ENCODE results near the gene OTOS.

OTOS gene

GRCh38 chr2:240127911-240128607, 12.4 kb downstream of the OTOS start:
- peaks cover 0 to 7% of the 10 kb centered on the region in 2 donors for H3K9me3 ChIP-seq (ENCODE audit: control insufficient read depth in 2 of 2, low read length in 2 of 2)
- H3K9ac ChIP-seq (ENCODE audit: low read length in 2 of 2): no peak overlapping the region
- H3K27me3 ChIP-seq (ENCODE audit: control insufficient read depth in 1 of 2, insufficient read depth in 2 of 2, low read length in 2 of 2): no peaks in the 10 kb centered on the region
- H3K4me1 ChIP-seq (ENCODE audit: control insufficient read depth, insufficient read depth, low read length): no peaks in the 10 kb centered on the region
- peaks cover 54 to 55% of the 10 kb centered on the region in 2 donors for H3K36me3 ChIP-seq (ENCODE audit: control insufficient read depth in 2 of 2, insufficient read depth in 2 of 2, low read length in 2 of 2)
- no peak overlapping the region for H3K4me3 ChIP-seq (ENCODE audit: low read length in 2 of 2)
- no peak overlapping the region for H3K27ac ChIP-seq (ENCODE audit: low read length)

- Histone ChIP-seq H3K27ac (ENCODE audit: low read length) (no peak overlapping the region), H3K36me3 (ENCODE audit: control insufficient read depth in 2 of 2, insufficient read depth in 2 of 2, low read length in 2 of 2) (peaks cover 47 to 48% of the 10 kb centered on the region in 2 donors), H3K9me3 (ENCODE audit: control insufficient read depth in 2 of 2, low read length in 2 of 2) (peaks cover 0 to 7% of the 10 kb centered on the region in 2 donors), H3K27me3 (ENCODE audit: control insufficient read depth in 1 of 2, insufficient read depth in 2 of 2, low read length in 2 of 2) (no peaks in the 10 kb centered on the region), H3K4me1 (ENCODE audit: control insufficient read depth, insufficient read depth, low read length) (no peaks in the 10 kb centered on the region), H3K4me3 (ENCODE audit: low read length in 2 of 2) (no peak overlapping the region), H3K9ac (ENCODE audit: low read length in 2 of 2) (no peak overlapping the region)
Observed at GRCh38 chr2:240127191-240127750, 13.2 kb downstream of the OTOS start.

GRCh38 chr2:240126731-240127130, 13.7 kb downstream of the OTOS start:
- Histone ChIP-seq H3K4me1 (ENCODE audit: control insufficient read depth, insufficient read depth, low read length) (no peaks in the 10 kb centered on the region), H3K9ac (ENCODE audit: low read length in 2 of 2) (no peak overlapping the region), H3K9me3 (ENCODE audit: control insufficient read depth in 2 of 2, low read length in 2 of 2) (peaks cover 0 to 7% of the 10 kb centered on the region in 2 donors), H3K27ac (ENCODE audit: low read length) (no peak overlapping the region), H3K36me3 (ENCODE audit: control insufficient read depth in 2 of 2, insufficient read depth in 2 of 2, low read length in 2 of 2) (peaks cover 42 to 45% of the 10 kb centered on the region in 2 donors), H3K27me3 (ENCODE audit: control insufficient read depth in 1 of 2, insufficient read depth in 2 of 2, low read length in 2 of 2) (no peaks in the 10 kb centered on the region), H3K4me3 (ENCODE audit: low read length in 2 of 2) (no peak overlapping the region)

GRCh38 chr2:240125742-240126141, 14.7 kb downstream of the OTOS start:
- no peak overlapping the region for H3K4me3 ChIP-seq (ENCODE audit: low read length in 2 of 2)
- peaks cover 34 to 37% of the 10 kb centered on the region in 2 donors for H3K36me3 ChIP-seq (ENCODE audit: control insufficient read depth in 2 of 2, insufficient read depth in 2 of 2, low read length in 2 of 2)
- no peaks in the 10 kb centered on the region for H3K27me3 ChIP-seq (ENCODE audit: control insufficient read depth in 1 of 2, insufficient read depth in 2 of 2, low read length in 2 of 2)
- H3K9me3 ChIP-seq (ENCODE audit: control insufficient read depth in 2 of 2, low read length in 2 of 2): peaks cover 0 to 7% of the 10 kb centered on the region in 2 donors
- no peak overlapping the region for H3K27ac ChIP-seq (ENCODE audit: low read length)
- H3K4me1 ChIP-seq (ENCODE audit: control insufficient read depth, insufficient read depth, low read length): no peaks in the 10 kb centered on the region
- H3K9ac ChIP-seq (ENCODE audit: low read length in 2 of 2): no peak overlapping the region

- Histone ChIP-seq H3K27me3 (ENCODE audit: control insufficient read depth in 1 of 2, insufficient read depth in 2 of 2, low read length in 2 of 2) (no peaks in the 10 kb centered on the region), H3K4me3 (ENCODE audit: low read length in 2 of 2) (no peak overlapping the region)
Observed at GRCh38 chr2:240124651-240125030, 15.8 kb downstream of the OTOS start.

GRCh38 chr2:240123821-240124650, 16.4 kb downstream of the OTOS start:
- peaks cover 18 to 23% of the 10 kb centered on the region in 2 donors for H3K36me3 ChIP-seq (ENCODE audit: control insufficient read depth in 2 of 2, insufficient read depth in 2 of 2, low read length in 2 of 2)
- H3K4me1 ChIP-seq (ENCODE audit: control insufficient read depth, insufficient read depth, low read length): no peaks in the 10 kb centered on the region
- H3K9ac ChIP-seq (ENCODE audit: low read length in 2 of 2): no peak overlapping the region
- H3K4me3 ChIP-seq (ENCODE audit: low read length in 2 of 2): no peak overlapping the region
- peaks cover 0 to 7% of the 10 kb centered on the region in 2 donors for H3K9me3 ChIP-seq (ENCODE audit: control insufficient read depth in 2 of 2, low read length in 2 of 2)
- no peaks in the 10 kb centered on the region for H3K27me3 ChIP-seq (ENCODE audit: control insufficient read depth in 1 of 2, insufficient read depth in 2 of 2, low read length in 2 of 2)
- H3K27ac ChIP-seq (ENCODE audit: low read length): no peak overlapping the region

More at GRCh38 chr2:240124651-240125030, 15.8 kb downstream of the OTOS start:
- H3K4me1 ChIP-seq (ENCODE audit: control insufficient read depth, insufficient read depth, low read length): no peaks in the 10 kb centered on the region
- H3K27ac ChIP-seq (ENCODE audit: low read length): no peak overlapping the region
- no peak overlapping the region for H3K9ac ChIP-seq (ENCODE audit: low read length in 2 of 2)
- H3K36me3 ChIP-seq (ENCODE audit: control insufficient read depth in 2 of 2, insufficient read depth in 2 of 2, low read length in 2 of 2): peaks cover 23 to 26% of the 10 kb centered on the region in 2 donors
- peaks cover 0 to 7% of the 10 kb centered on the region in 2 donors for H3K9me3 ChIP-seq (ENCODE audit: control insufficient read depth in 2 of 2, low read length in 2 of 2)

- peaks cover 5 to 7% of the 10 kb centered on the region in 2 donors for H3K9me3 ChIP-seq (ENCODE audit: control insufficient read depth in 2 of 2, low read length in 2 of 2)
- H3K4me3 ChIP-seq (ENCODE audit: low read length in 2 of 2): no peak overlapping the region
- H3K4me1 ChIP-seq (ENCODE audit: control insufficient read depth, insufficient read depth, low read length): no peaks in the 10 kb centered on the region
- no peaks in the 10 kb centered on the region for H3K27me3 ChIP-seq (ENCODE audit: control insufficient read depth in 1 of 2, insufficient read depth in 2 of 2, low read length in 2 of 2)
- H3K27ac ChIP-seq (ENCODE audit: low read length): no peak overlapping the region
- peaks cover 7 to 8% of the 10 kb centered on the region in 2 donors for H3K36me3 ChIP-seq (ENCODE audit: control insufficient read depth in 2 of 2, insufficient read depth in 2 of 2, low read length in 2 of 2)
- no peak overlapping the region for H3K9ac ChIP-seq (ENCODE audit: low read length in 2 of 2)
Observed at GRCh38 chr2:240121675-240122074, 18.8 kb downstream of the OTOS start.

GRCh38 chr2:240121190-240121589, 19.3 kb downstream of the OTOS start:
- Histone ChIP-seq H3K27ac (ENCODE audit: low read length) (no peak overlapping the region), H3K9me3 (ENCODE audit: control insufficient read depth in 2 of 2, low read length in 2 of 2) (peaks cover 4 to 5% of the 10 kb centered on the region in 2 donors), H3K9ac (ENCODE audit: low read length in 2 of 2) (no peak overlapping the region), H3K4me1 (ENCODE audit: control insufficient read depth, insufficient read depth, low read length) (no peaks in the 10 kb centered on the region), H3K27me3 (ENCODE audit: control insufficient read depth in 1 of 2, insufficient read depth in 2 of 2, low read length in 2 of 2) (no peaks in the 10 kb centered on the region), H3K4me3 (ENCODE audit: low read length in 2 of 2) (no peak overlapping the region), H3K36me3 (ENCODE audit: control insufficient read depth in 2 of 2, insufficient read depth in 2 of 2, low read length in 2 of 2) (peaks cover 2 to 6% of the 10 kb centered on the region in 2 donors)

GRCh38 chr2:240114233-240114632, 26.2 kb downstream of the OTOS start:
- H3K4me1 ChIP-seq (ENCODE audit: control insufficient read depth, insufficient read depth, low read length): no peaks in the 10 kb centered on the region
- no peak overlapping the region for H3K9ac ChIP-seq (ENCODE audit: low read length in 2 of 2)
- no peaks in the 10 kb centered on the region for H3K36me3 ChIP-seq (ENCODE audit: control insufficient read depth in 2 of 2, insufficient read depth in 2 of 2, low read length in 2 of 2)
- H3K27ac ChIP-seq (ENCODE audit: low read length): no peak overlapping the region
- peaks cover 0 to 12% of the 10 kb centered on the region in 2 donors for H3K27me3 ChIP-seq (ENCODE audit: control insufficient read depth in 1 of 2, insufficient read depth in 2 of 2, low read length in 2 of 2)
- H3K4me3 ChIP-seq (ENCODE audit: low read length in 2 of 2): no peak overlapping the region
- H3K9me3 ChIP-seq (ENCODE audit: control insufficient read depth in 2 of 2, low read length in 2 of 2): peaks cover 3 to 8% of the 10 kb centered on the region in 2 donors

- H3K4me3 ChIP-seq (ENCODE audit: low read length in 2 of 2): no peak overlapping the region
- H3K4me1 ChIP-seq (ENCODE audit: control insufficient read depth, insufficient read depth, low read length): no peaks in the 10 kb centered on the region
- no peak overlapping the region for H3K9ac ChIP-seq (ENCODE audit: low read length in 2 of 2)
- peaks cover 0 to 12% of the 10 kb centered on the region in 2 donors for H3K27me3 ChIP-seq (ENCODE audit: control insufficient read depth in 1 of 2, insufficient read depth in 2 of 2, low read length in 2 of 2)
- peaks cover 3 to 8% of the 10 kb centered on the region in 2 donors for H3K9me3 ChIP-seq (ENCODE audit: control insufficient read depth in 2 of 2, low read length in 2 of 2)
- H3K36me3 ChIP-seq (ENCODE audit: control insufficient read depth in 2 of 2, insufficient read depth in 2 of 2, low read length in 2 of 2): no peaks in the 10 kb centered on the region
- no peak overlapping the region for H3K27ac ChIP-seq (ENCODE audit: low read length)
Observed at GRCh38 chr2:240112914-240113690, 27.4 kb downstream of the OTOS start.

All from stomach smooth muscle (tissue), 2 donors.